Measurements from ENCODE around the gene MC3R. TPM values are rescaled to one million over a fixed set of nuclear protein-coding genes. Genes with fewer than 3 reads are reported as not detected.

Gene MC3R
- total and polyA plus RNA-seq, 2 of the 8 experiments (the other 6 are each of a cell fraction or from before 2014, with no cell fraction given) = not detected

GRCh38 chr20:56213321-56213720 is 35.2 kb upstream of the MC3R start (continued):
- no peak for TF ChIP-seq SAP30 (IDR thresholded peaks at IDR 0.05; ENCODE audit: insufficient read depth, insufficient replicate concordance, low read length)
- TF ChIP-seq JUND (IDR thresholded peaks at IDR 0.05; ENCODE audit: low read length) = no peak
- TF ChIP-seq TEAD4 (IDR thresholded peaks at IDR 0.05; ENCODE audit: low read depth, low read length) = no peak
- TF ChIP-seq SIRT6 (IDR thresholded peaks at IDR 0.05; ENCODE audit: low read length) = no peak
- no peak for TF ChIP-seq CHD1 (IDR thresholded peaks at IDR 0.05; ENCODE audit: low read depth, low read length)
- no peak for TF ChIP-seq NRF1 (IDR thresholded peaks at IDR 0.05; ENCODE audit: low read depth, low read length)
- TF ChIP-seq KDM5A (IDR thresholded peaks at IDR 0.05; ENCODE audit: low read length) = no peak
